Right lobe of liver (tissue), 6 donors: Measurements from ENCODE around the gene UBE2S. TPM values are rescaled to one million over a fixed set of nuclear protein-coding genes. Genes with fewer than 3 reads are reported as not detected.
A peak's percentile ranks its signal among the peaks of the same experiment; 100 is the strongest.
"Not testable (repeated sequence)": the region's sequence is repeated elsewhere in the genome, so short reads cannot be mapped to it uniquely, and the experiment has no call there.

ENCODE experiments used
- ATAC-seq, 4 donors: fragments of 200-7000 bp; cut with Tn5 transposase; one replicate each; pipeline ENCODE4 v1.9.1; 2020; ENCODE audit warnings: mild to moderate bottlenecking in 4 of 4, moderate library complexity in 4 of 4
- DNase-seq, 3 donors: peaks; one replicate each; pipeline ENCODE4 v3.0.0-alpha.2; 2020
- H3K27ac ChIP-seq, 3 donors: fragments of 200-600 bp; one replicate each; pipeline ENCODE4 v1.8.0; 2022
- H3K27me3 ChIP-seq, 2 donors: fragments of 200-600 bp; one replicate each; pipeline ENCODE4 v1.8.0; 2022
- H3K36me3 ChIP-seq, 4 donors: fragments of 200-600 bp; sonication (generic) in 1 of 4; one replicate each; pipeline versions ENCODE4 v1.5.1 to v1.8.0; 2017 to 2022; ENCODE audit warnings: control low read depth in 1 of 4
- H3K4me1 ChIP-seq, 4 donors: fragments of 200-600 bp; sonication (generic) in 1 of 4; one replicate each; pipeline versions ENCODE4 v1.5.1 to v1.8.0; 2017 to 2022; ENCODE audit warnings: control low read depth in 1 of 4
- H3K4me3 ChIP-seq, 3 donors: fragments of 200-600 bp; one replicate each; pipeline ENCODE4 v1.8.0; 2022
- H3K9me3 ChIP-seq, 4 donors: fragments of 200-600 bp; sonication (generic) in 1 of 4; one replicate each; pipeline versions ENCODE4 v1.5.1 to v1.8.0; 2017 to 2022; ENCODE audit warnings: control low read depth in 1 of 4
- CTCF ChIP-seq, 4 donors: fragments of 200-600 bp in 3 of 4; fragments of 450-650 bp in 1 of 4; IDR thresholded peaks; one replicate each; pipeline versions ENCODE4 v1.5.1 to v1.8.0; 2016 to 2022; ENCODE audit warnings: antibody characterized with exemption in 4 of 4, mild to moderate bottlenecking in 2 of 4
- POLR2A ChIP-seq: fragments of 450-650 bp; IDR thresholded peaks from one replicate; pipeline ENCODE4 v1.6.1; 2017; ENCODE audit warnings: antibody characterized with exemption, mild to moderate bottlenecking
- WGBS: methylation state at CpG from one replicate; pipeline ENCODE4 v1.1.6; 2018; ENCODE audit warnings: low coverage, low lambda C conversion rate; ENCODE audit not compliant: insufficient coverage; ENCODE audit errors: missing lambda C conversion rate; 5-methylcytosine and 5-hydroxymethylcytosine counted together
- intact Hi-C, 2 donors: fragments of 100-400 bp; cut with DNase I; formaldehyde crosslinking; loops; one replicate each; pipeline versions ENCODE4 v1.11.2 to v1.14.1; 2022
- total RNA-seq, 6 experiments: library from RNA; depleted of rRNA in 2 of 6; stranded (reverse); fragments of >200 nt in 2 of 6; fragmentation: NEBNext Ultra II Directional in 3 of 6; extraction: Animal tissue kit (Norgen Biotek cat#: 25700) in 3 of 6; gene quantifications; one replicate each; pipeline versions ENCODE4 v1.1.0 to v1.2.4, GENCODE V29; 2016 to 2023
- donor health status: DM: no; HTN: yes; CAD: no.
- donor health status: DM: no; HTN: no; CAD: no.
- donor health status: DM: no; HTN: no; CAD: no.
- donor health status: DM: no; HTN: yes; CAD: no.
- donor health status: DM: no; HTN: yes; CAD: no.

UBE2S gene
- total RNA-seq, 6 experiments from 2014 or later, result 4.3 to 16.4 (median 9.1) TPM

- Histone ChIP-seq H3K27ac (no peak overlapping the region), H3K36me3 (no peaks in the 10 kb centered on the region), H3K9me3 (no peaks in the 10 kb centered on the region), H3K4me1 (no peaks in the 10 kb centered on the region), H3K4me3 (no peak overlapping the region), H3K27me3 (no peaks in the 10 kb centered on the region)
- ATAC-seq (peak in 1 of 4 donors; percentile 29), DNase-seq (no peak)
- intact Hi-C loops, result loop anchor here (10.0 kb wide), 2 partner anchors 125 to 275 kb away; partner anchors contain the start of gene TNNT1 (in 2 of the 2)
- no peak for TF ChIP-seq CTCF (IDR thresholded peaks at IDR 0.05)
- WGBS, result 56% methylated on average over 1 of the region's 5 CpGs
Measured at GRCh38 chr19:55419624-55420236, 12.1 kb upstream of the UBE2S start.

GRCh38 chr19:55419103-55419502 lies 11.5 kb upstream of the UBE2S start:
- TF ChIP-seq POLR2A (no peak), CTCF (IDR thresholded peaks at IDR 0.05) (no peak)
- DNase-seq (no peak), ATAC-seq (no peak)
- 48% methylated on average over 3 of the region's 5 CpGs for WGBS
- H3K4me1 ChIP-seq, result no peaks in the 10 kb centered on the region
- intact Hi-C loops, result loop anchor here in 1 of 2 donors (10.0 kb wide), 2 partner anchors 124 to 274 kb away; partner anchors contain the start of gene TNNT1
- no peaks in the 10 kb centered on the region for H3K36me3 ChIP-seq
- H3K27me3 ChIP-seq, result no peaks in the 10 kb centered on the region
- no peak overlapping the region for H3K27ac ChIP-seq
- no peak overlapping the region for H3K4me3 ChIP-seq
- H3K9me3 ChIP-seq, result no peaks in the 10 kb centered on the region

GRCh38 chr19:55418185-55418584 lies 10.6 kb upstream of the UBE2S start:
- Histone ChIP-seq H3K36me3 (no peaks in the 10 kb centered on the region), H3K4me1 (no peaks in the 10 kb centered on the region), H3K27ac (no peak overlapping the region), H3K4me3 (no peak overlapping the region), H3K27me3 (no peaks in the 10 kb centered on the region), H3K9me3 (no peaks in the 10 kb centered on the region)
- peak; percentile 90 to 98 (median 92) for ATAC-seq
- intact Hi-C loops, result loop anchor here in 1 of 2 donors (10.0 kb wide), 2 partner anchors 123 to 273 kb away; partner anchors contain the start of gene TNNT1
- 1% methylated on average over 6 of the region's 7 CpGs for whole genome bisulfite sequencing
- DNase-seq, result peak in 2 of 3 donors; percentile 35 to 61
- TF ChIP-seq POLR2A (no peak), CTCF (IDR thresholded peaks at IDR 0.05) (peak; percentile 68 to 81 (median 72))

GRCh38 chr19:55410168-55410567 lies 2.6 kb upstream of the UBE2S start:
- WGBS, result 74% methylated on average over 2 of the region's 2 CpGs
- Histone ChIP-seq H3K9me3 (no peaks in the 10 kb centered on the region), H3K27ac (no peak overlapping the region), H3K27me3 (no peaks in the 10 kb centered on the region), H3K36me3 (no peaks in the 10 kb centered on the region), H3K4me1 (peaks cover 0 to 2% (median 0%) of the 10 kb centered on the region in 4 donors), H3K4me3 (no peak overlapping the region)
- ATAC-seq (no peak), DNase-seq (no peak)
- intact Hi-C loops, result loop anchor here in 1 of 2 donors (10.0 kb wide), 2 partner anchors 115 to 265 kb away; partner anchors contain the start of gene TNNT1
- no peak for TF ChIP-seq CTCF (IDR thresholded peaks at IDR 0.05)
- no peak for TF ChIP-seq POLR2A

GRCh38 chr19:55409179-55409578 lies 1.6 kb upstream of the UBE2S start:
- H3K27me3 ChIP-seq, H3K36me3 ChIP-seq, H3K9me3 ChIP-seq, DNase-seq, H3K4me3 ChIP-seq, H3K27ac ChIP-seq, H3K4me1 ChIP-seq, ATAC-seq: not testable (repeated sequence)
- intact Hi-C loops, result loop anchor here in 1 of 2 donors (10.0 kb wide), 1 partner anchor 104 kb away; no protein-coding TSS in a partner anchor
- WGBS, result 99% methylated on average over 8 of the region's 8 CpGs
